Measurements from ENCODE around the gene KCNJ9. TPM values are rescaled to one million over a fixed set of nuclear protein-coding genes. Genes with fewer than 3 reads are reported as not detected.
A peak's percentile ranks its signal among the peaks of the same experiment; 100 is the strongest.

The KCNJ9 gene
- total and polyA plus RNA-seq, 2 of the 13 experiments (the other 11 are each of a cell fraction or from before 2014, with no cell fraction given): not detected

GRCh38 chr1:160053548-160054365 is 27.6 kb upstream of the KCNJ9 start (continued):
- TF ChIP-seq CENPBD1 (CRISPR knock-in tag; IDR thresholded peaks at IDR 0.05; ENCODE audit: borderline replicate concordance, low read depth) (no peak), NBN (conservative IDR thresholded peaks at IDR 0.05) (no peak), KDM6A (CRISPR knock-in tag; IDR thresholded peaks at IDR 0.05; ENCODE audit: low read depth) (no peak), NCOA1 (CRISPR knock-in tag; IDR thresholded peaks at IDR 0.05) (no peak), CEBPB (IDR thresholded peaks at IDR 0.05; ENCODE audit: borderline replicate concordance, low read depth, low read length) (no peak), KLF6 (CRISPR knock-in tag; IDR thresholded peaks at IDR 0.05) (no peak), HDAC1 (CRISPR knock-in tag; IDR thresholded peaks at IDR 0.05) (no peak; the same call in none of the 2 replicates), GPN1 (CRISPR knock-in tag; IDR thresholded peaks at IDR 0.05; ENCODE audit: borderline replicate concordance) (no peak), PCBP2 (optimal IDR thresholded peaks at IDR 0.05; ENCODE audit: low read depth, low read length, poor library complexity, severe bottlenecking) (no peak), RBM39 (IDR thresholded peaks at IDR 0.05; ENCODE audit: low read depth, low read length, poor library complexity, severe bottlenecking) (no peak), IRF2 (CRISPR knock-in tag; IDR thresholded peaks at IDR 0.05) (no peak; the same call in 1 of the 2 replicates), PRDM15 (CRISPR knock-in tag; IDR thresholded peaks at IDR 0.05) (no peak), ZSCAN20 (CRISPR knock-in tag; IDR thresholded peaks at IDR 0.05; ENCODE audit: borderline replicate concordance) (no peak), ZNF598 (CRISPR knock-in tag; IDR thresholded peaks at IDR 0.05; ENCODE audit: borderline replicate concordance) (no peak), TBP (CRISPR knock-in tag; IDR thresholded peaks at IDR 0.05) (no peak), ZNF441 (CRISPR knock-in tag; IDR thresholded peaks at IDR 0.05; ENCODE audit: borderline replicate concordance) (0 out of 2 replicates have a peak, but pooled peaks have one; percentile 20), ZNF891 (CRISPR knock-in tag; IDR thresholded peaks at IDR 0.05) (no peak), DR1 (CRISPR knock-in tag; IDR thresholded peaks at IDR 0.05) (no peak), FOXJ3 (CRISPR knock-in tag; IDR thresholded peaks at IDR 0.05; ENCODE audit: borderline replicate concordance) (peak; percentile 53; the same call in 1 of the 2 replicates), STAG1 (CRISPR knock-in tag; IDR thresholded peaks at IDR 0.05) (no peak)
- TF ChIP-seq, protein P1, sequence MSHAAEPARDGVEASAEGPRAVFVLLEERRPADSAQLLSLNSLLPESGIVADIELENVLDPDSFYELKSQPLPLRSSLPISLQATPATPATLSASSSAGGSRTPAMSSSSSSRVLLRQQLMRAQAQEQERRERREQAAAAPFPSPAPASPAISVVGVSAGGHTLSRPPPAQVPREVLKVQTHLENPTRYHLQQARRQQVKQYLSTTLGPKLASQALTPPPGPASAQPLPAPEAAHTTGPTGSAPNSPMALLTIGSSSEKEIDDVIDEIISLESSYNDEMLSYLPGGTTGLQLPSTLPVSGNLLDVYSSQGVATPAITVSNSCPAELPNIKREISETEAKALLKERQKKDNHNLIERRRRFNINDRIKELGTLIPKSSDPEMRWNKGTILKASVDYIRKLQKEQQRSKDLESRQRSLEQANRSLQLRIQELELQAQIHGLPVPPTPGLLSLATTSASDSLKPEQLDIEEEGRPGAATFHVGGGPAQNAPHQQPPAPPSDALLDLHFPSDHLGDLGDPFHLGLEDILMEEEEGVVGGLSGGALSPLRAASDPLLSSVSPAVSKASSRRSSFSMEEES (CRISPR knock-in tag; IDR thresholded peaks at IDR 0.05): no peak
